HL-60 (cell line): Measurements from ENCODE around the gene DIS3L2.

ENCODE experiments used
- DNase-seq, 2 experiments: peaks; one replicate each; pipeline ENCODE4 v3.0.0-alpha.2; 2010 to 2020; ENCODE audit warnings: low read depth in 1 of 2, low spot score in 1 of 2
- H3K27ac ChIP-seq: fragments of 250-450 bp; sonication (Bioruptor Pico); replicated peaks from 2 replicates; pipeline ENCODE4 v1.5.1; 2020; ENCODE audit warnings: mild to moderate bottlenecking, moderate library complexity
- H3K27me3 ChIP-seq: fragments of 250-450 bp; sonication (Bioruptor Pico); 2 replicates; pipeline ENCODE4 v1.5.1; 2021; ENCODE audit warnings: mild to moderate bottlenecking, moderate library complexity; ENCODE audit not compliant: insufficient read depth, poor library complexity, severe bottlenecking
- H3K4me3 ChIP-seq: replicated peaks from 2 replicates; pipeline ENCODE4 v1.5.1; 2011; ENCODE audit warnings: mild to moderate bottlenecking, control low read depth, low read length; ENCODE audit not compliant: insufficient read depth
- CTCF ChIP-seq: IDR thresholded peaks from one replicate; pipeline ENCODE4 v1.5.1; 2011; ENCODE audit warnings: low read length, control low read depth, inconsistent platforms; ENCODE audit not compliant: insufficient read depth
- GABPA ChIP-seq: IDR thresholded peaks from 2 replicates; pipeline ENCODE4 v1.6.1; 2012; ENCODE audit warnings: low read depth
- POLR2AphosphoS5 ChIP-seq: IDR thresholded peaks from 2 replicates; pipeline ENCODE4 v1.6.1; 2012; ENCODE audit warnings: low read depth
- REST ChIP-seq: IDR thresholded peaks from 2 replicates; pipeline ENCODE4 v1.6.1; 2012; ENCODE audit warnings: low read depth; ENCODE audit not compliant: insufficient replicate concordance
- SPI1 ChIP-seq: IDR thresholded peaks from 2 replicates; pipeline ENCODE4 v1.6.1; 2012; ENCODE audit warnings: low read depth, mild to moderate bottlenecking, borderline replicate concordance

Gene DIS3L2

GRCh38 chr2:232367016-232367415 is 405.5 kb downstream of the DIS3L2 start:
- Histone ChIP-seq H3K4me3 (no peak overlapping the region), H3K27ac (no peak overlapping the region), H3K27me3 (no peaks in the 10 kb centered on the region)
- no peak for TF ChIP-seq POLR2AphosphoS5
- TF ChIP-seq SPI1 = no peak
- TF ChIP-seq CTCF = no peak
- TF ChIP-seq REST = no peak
- no peak for TF ChIP-seq GABPA
- no peak for DNase-seq

- DNase-seq = no peak
- no peak overlapping the region for H3K4me3 ChIP-seq
- no peaks in the 10 kb centered on the region for H3K27me3 ChIP-seq
- no peak for TF ChIP-seq GABPA
- TF ChIP-seq REST = no peak
- TF ChIP-seq SPI1 = no peak
- TF ChIP-seq CTCF = no peak
- no peak for TF ChIP-seq POLR2AphosphoS5
- no peak overlapping the region for H3K27ac ChIP-seq
Measured at GRCh38 chr2:232367591-232368233, 406.2 kb downstream of the DIS3L2 start.

- Histone ChIP-seq H3K27ac (no peak overlapping the region), H3K27me3 (no peaks in the 10 kb centered on the region), H3K4me3 (no peak overlapping the region)
- no peak for TF ChIP-seq REST
- TF ChIP-seq GABPA = no peak
- TF ChIP-seq POLR2AphosphoS5 = no peak
- TF ChIP-seq CTCF = no peak
- no peak for TF ChIP-seq SPI1
- DNase-seq = no peak
Measured at GRCh38 chr2:232368311-232368731, 406.8 kb downstream of the DIS3L2 start.
